Heart left ventricle (tissue), 13 donors: Measurements from ENCODE around the gene VARS1.

Source experiments
- POLR2A ChIP-seq, 2 donors: fragments of 450-650 bp; IDR thresholded peaks; one replicate each; pipeline ENCODE4 v1.6.1; 2017; ENCODE audit warnings: antibody characterized with exemption in 2 of 2, mild to moderate bottlenecking in 2 of 2, moderate library complexity in 2 of 2
- TF ChIP-seq, protein P1 (sequence below), 12 donors: fragments of 200-600 bp; sonication (generic) in 4 of 12; IDR thresholded peaks; one replicate each; pipeline versions ENCODE4 v1.5.0 to v1.8.0; 2018 to 2022; ENCODE audit warnings: antibody characterized with exemption in 12 of 12, mild to moderate bottlenecking in 5 of 12
- donor health status: ischemic (EF 13 %, LVEDD 7.1; RV severe dilation, severe dysfunction).
- donor health status: DM: no; HTN: yes; CAD: no.
- donor health status: DM: no; HTN: no; CAD: no.
- donor health status: ischemic (EF 25% LVEDD 6.9; RV normal size, moderate dysfunction).
- donor health status: ischemic (EF 25% LVEDD 5.7; RV mildly dilated, moderate dysfunction).
- donor health status: ischemic (EF 35%, LVEDD 5.7; RV mildly dilated, moderate dysfunction).
- donor health status: nonischemic (EF 11% LVEDD 7.7; RV severe dilation, severe dysfunction).
- donor health status: DM: yes; HTN: yes; CAD: no.
- donor health status: PGD.
- donor health status: ischemic (EF 29% LVEDD 5.4; RV normal size, mild dysfunction).
- donor health status: nonischemic (EF 23%, LVEDD 6.1; RV moderate dilation, normal function).

- TF ChIP-seq, protein P1, sequence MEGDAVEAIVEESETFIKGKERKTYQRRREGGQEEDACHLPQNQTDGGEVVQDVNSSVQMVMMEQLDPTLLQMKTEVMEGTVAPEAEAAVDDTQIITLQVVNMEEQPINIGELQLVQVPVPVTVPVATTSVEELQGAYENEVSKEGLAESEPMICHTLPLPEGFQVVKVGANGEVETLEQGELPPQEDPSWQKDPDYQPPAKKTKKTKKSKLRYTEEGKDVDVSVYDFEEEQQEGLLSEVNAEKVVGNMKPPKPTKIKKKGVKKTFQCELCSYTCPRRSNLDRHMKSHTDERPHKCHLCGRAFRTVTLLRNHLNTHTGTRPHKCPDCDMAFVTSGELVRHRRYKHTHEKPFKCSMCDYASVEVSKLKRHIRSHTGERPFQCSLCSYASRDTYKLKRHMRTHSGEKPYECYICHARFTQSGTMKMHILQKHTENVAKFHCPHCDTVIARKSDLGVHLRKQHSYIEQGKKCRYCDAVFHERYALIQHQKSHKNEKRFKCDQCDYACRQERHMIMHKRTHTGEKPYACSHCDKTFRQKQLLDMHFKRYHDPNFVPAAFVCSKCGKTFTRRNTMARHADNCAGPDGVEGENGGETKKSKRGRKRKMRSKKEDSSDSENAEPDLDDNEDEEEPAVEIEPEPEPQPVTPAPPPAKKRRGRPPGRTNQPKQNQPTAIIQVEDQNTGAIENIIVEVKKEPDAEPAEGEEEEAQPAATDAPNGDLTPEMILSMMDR (IDR thresholded peaks at IDR 0.05) = no peak
- TF ChIP-seq POLR2A (IDR thresholded peaks at IDR 0.05) = no peak
Measured at GRCh38 chr6:31775633-31776484, 19.7 kb downstream of the VARS1 start.
